ENCODE measurements around the gene UBASH3B. TPM values are rescaled to one million over a fixed set of nuclear protein-coding genes. Genes with fewer than 3 reads are reported as not detected.

The UBASH3B gene
- total RNA-seq, 1 donor from 2014 or later: 4.3 TPM

DNA sequence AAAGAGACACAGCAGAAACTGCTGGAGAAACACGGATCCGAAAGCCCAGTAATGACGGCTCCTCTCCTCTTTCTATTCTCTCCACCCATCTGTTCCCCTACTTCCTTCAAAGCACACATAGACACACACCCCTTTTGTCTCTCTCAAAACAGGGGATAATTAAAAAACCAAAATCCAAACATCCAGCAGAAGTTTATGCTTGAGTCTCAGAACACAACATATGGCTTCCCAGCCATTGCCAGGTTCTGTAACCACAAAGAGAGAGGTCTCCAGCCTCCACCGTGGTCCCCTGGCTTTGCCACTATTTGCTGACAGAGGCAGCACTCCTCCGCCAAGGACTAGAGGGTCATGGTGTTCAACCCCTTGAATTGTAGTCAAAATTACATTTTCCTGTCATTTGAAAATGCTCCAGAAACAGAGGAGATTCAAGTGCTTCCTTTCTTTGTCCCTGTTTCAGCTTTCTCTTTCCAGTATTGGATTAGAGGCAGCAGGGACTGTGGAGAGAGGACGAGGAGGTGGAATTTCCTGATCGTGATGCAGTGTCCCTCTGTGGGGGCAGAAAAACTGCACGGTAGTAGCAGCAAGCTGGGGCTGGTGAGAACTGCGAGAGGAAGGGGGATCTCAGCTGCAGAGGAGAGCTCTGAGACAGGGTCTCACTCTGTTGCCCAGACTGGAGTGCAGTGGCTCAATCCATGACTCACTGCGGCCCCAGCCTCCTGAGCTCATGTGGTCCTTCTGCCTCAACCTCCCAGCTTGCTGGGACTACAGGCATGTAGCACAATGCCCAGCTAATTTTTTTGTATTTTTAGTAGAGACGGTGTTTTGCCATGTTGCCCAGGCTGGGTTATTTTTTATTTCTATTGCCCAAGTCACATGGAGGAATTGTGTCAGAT is 60.3 kb downstream of the UBASH3B start:
- CTCF ChIA-PET: interaction anchor here (0.8 to 1.3 kb wide), 2 partner anchors 25 to 136 kb away, joined by 3 read pairs; no protein-coding TSS in a partner anchor
- H3K36me3 Mint-ChIP-seq (ENCODE audit: low read depth): no peaks in the 10 kb centered on the region
- ATAC-seq (ENCODE audit: low read depth): no peak

DNA sequence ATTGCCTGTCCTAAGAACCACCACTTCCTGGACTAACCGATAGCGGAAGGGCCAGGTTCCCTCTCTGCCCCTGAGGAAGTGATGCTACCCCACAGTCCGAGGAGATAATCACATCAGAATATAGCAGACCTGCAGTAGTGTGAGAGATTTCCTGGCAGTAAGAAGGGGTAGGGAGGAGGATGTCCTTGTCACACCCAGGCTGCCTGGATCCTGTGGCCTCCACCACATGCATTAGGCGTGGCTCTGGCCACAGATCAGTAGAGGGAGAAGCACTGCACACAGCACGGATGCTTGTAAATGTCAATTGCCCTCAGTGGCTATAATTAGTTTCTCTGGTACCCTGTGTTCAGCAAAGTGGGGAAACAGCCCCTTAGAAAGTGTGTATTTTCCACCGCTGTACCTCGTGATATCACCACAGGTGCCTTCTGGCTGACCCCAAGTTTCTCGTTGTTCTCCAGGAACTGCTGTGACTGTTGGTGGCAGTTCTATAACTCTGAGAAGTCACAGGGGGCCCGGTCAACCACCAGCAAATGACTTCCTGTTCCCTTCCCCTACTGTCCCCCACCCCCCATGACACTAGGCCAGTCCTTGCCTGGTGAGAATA is 61.8 kb downstream of the UBASH3B start:
- DNase-seq (peak; percentile 38), ATAC-seq (ENCODE audit: low read depth) (peak; percentile 69)
- POLR2A ChIA-PET: interaction anchor here (0.6 to 4.6 kb wide), 5 partner anchors 10 to 345 kb away, joined by 4 to 16 read pairs (median 7); partner anchors contain the start of gene HSPA8
- intact Hi-C loops (cut with micrococcal nuclease): loop anchor here (1.0 to 10.0 kb wide), 4 partner anchors 20 to 347 kb away; partner anchors contain the start of gene HSPA8
- H3K9me3 Mint-ChIP-seq: no peaks in the 10 kb centered on the region
- peak overlapping the region; percentile 80 for H3K27ac Mint-ChIP-seq
- no peaks in the 10 kb centered on the region for H3K36me3 Mint-ChIP-seq (ENCODE audit: low read depth)
- CTCF ChIA-PET: no interaction called here
- peaks cover 2% of the 10 kb centered on the region for H3K27me3 Mint-ChIP-seq
- TF ChIP-seq, protein P1, sequence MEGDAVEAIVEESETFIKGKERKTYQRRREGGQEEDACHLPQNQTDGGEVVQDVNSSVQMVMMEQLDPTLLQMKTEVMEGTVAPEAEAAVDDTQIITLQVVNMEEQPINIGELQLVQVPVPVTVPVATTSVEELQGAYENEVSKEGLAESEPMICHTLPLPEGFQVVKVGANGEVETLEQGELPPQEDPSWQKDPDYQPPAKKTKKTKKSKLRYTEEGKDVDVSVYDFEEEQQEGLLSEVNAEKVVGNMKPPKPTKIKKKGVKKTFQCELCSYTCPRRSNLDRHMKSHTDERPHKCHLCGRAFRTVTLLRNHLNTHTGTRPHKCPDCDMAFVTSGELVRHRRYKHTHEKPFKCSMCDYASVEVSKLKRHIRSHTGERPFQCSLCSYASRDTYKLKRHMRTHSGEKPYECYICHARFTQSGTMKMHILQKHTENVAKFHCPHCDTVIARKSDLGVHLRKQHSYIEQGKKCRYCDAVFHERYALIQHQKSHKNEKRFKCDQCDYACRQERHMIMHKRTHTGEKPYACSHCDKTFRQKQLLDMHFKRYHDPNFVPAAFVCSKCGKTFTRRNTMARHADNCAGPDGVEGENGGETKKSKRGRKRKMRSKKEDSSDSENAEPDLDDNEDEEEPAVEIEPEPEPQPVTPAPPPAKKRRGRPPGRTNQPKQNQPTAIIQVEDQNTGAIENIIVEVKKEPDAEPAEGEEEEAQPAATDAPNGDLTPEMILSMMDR (IDR thresholded peaks at IDR 0.05): no peak
- peak overlapping the region; percentile 47 for H3K4me3 Mint-ChIP-seq
- peaks cover 83% of the 10 kb centered on the region for H3K4me1 Mint-ChIP-seq

More for the DNA sequence above, 60.3 kb downstream of the UBASH3B start:
- H3K27ac Mint-ChIP-seq: peak overlapping the region; percentile 38
- intact Hi-C loops (cut with micrococcal nuclease): loop anchor here (2.0 to 10.0 kb wide), 2 partner anchors 13 to 349 kb away; partner anchors contain the start of gene HSPA8
- no peak for DNase-seq
- peaks cover 85% of the 10 kb centered on the region for H3K4me1 Mint-ChIP-seq
- H3K4me3 Mint-ChIP-seq: no peak overlapping the region
- POLR2A ChIA-PET: interaction anchor here (0.6 to 4.6 kb wide), 4 partner anchors 11 to 60 kb away, joined by 4 to 16 read pairs (median 6); partner anchors contain the start of gene UBASH3B
- TF ChIP-seq, protein P1 (IDR thresholded peaks at IDR 0.05): no peak
- no peaks in the 10 kb centered on the region for H3K9me3 Mint-ChIP-seq
- no peaks in the 10 kb centered on the region for H3K27me3 Mint-ChIP-seq

GRCh38 chr11:122720107-122720881 is 64.8 kb downstream of the UBASH3B start:
- CTCF ChIA-PET: interaction anchor here (0.9 to 1.8 kb wide), 2 partner anchors 35 to 36 kb away, joined by 3 to 5 read pairs; no protein-coding TSS in a partner anchor
- TF ChIP-seq, protein P1 (IDR thresholded peaks at IDR 0.05): no peak
- H3K4me3 Mint-ChIP-seq: no peak overlapping the region
- no peaks in the 10 kb centered on the region for H3K9me3 Mint-ChIP-seq
- DNase-seq (no peak), ATAC-seq (ENCODE audit: low read depth) (no peak)
- H3K27ac Mint-ChIP-seq: no peak overlapping the region
- no peaks in the 10 kb centered on the region for H3K36me3 Mint-ChIP-seq (ENCODE audit: low read depth)
- H3K27me3 Mint-ChIP-seq: peaks cover 6% of the 10 kb centered on the region
- POLR2A ChIA-PET: no interaction called here
- peaks cover 67% of the 10 kb centered on the region for H3K4me1 Mint-ChIP-seq
- intact Hi-C loops (cut with micrococcal nuclease): no loop called here

DNA sequence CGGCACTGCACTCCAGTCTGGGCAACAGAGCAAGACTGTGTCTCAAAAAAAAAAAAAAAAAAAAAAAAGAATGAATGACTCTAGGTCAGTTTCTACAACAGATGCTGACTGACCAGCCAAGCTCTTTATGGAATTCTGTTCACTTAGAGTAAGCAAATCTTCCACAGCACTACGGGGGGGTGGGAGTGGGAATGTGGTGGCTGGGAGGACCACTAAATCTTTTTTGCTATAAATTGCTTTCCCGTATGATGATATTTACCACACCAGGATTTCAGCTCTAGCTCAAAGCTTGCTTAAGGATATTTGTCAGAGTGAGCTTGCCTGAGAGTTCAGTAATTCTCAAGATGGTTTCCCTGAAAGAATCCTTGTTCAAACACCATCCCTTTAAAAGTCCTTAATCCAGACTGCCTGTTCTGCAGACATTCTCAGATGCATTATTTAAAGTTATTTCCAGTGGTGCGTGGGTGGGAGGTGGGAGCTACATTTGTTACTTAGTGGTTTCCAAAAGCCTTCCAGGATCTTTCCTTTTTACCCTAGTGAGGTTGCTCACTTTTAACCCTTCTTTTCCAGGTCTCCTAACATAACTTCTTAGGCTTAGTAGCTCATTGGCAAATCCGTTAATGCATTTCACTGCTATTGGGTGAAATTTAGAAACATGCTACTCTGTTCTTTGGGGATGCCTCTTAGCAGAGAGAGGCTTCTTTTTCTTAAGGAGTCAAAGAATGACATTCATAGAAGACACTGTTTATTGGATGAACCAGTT is 65.9 kb downstream of the UBASH3B start:
- no peak for DNase-seq
- Mint-ChIP-seq H3K9me3 (no peaks in the 10 kb centered on the region), H3K27me3 (peaks cover 6% of the 10 kb centered on the region), H3K36me3 (ENCODE audit: low read depth) (no peaks in the 10 kb centered on the region), H3K27ac (no peak overlapping the region), H3K4me3 (no peak overlapping the region), H3K4me1 (peaks cover 62% of the 10 kb centered on the region)
- intact Hi-C loops (cut with micrococcal nuclease): no loop called here
- CTCF ChIA-PET: interaction anchor here (1.6 to 1.8 kb wide), 2 partner anchors 30 to 35 kb away, joined by 3 to 5 read pairs; no protein-coding TSS in a partner anchor
- TF ChIP-seq, protein P1 (IDR thresholded peaks at IDR 0.05): no peak
- no peak for ATAC-seq (ENCODE audit: low read depth)
- POLR2A ChIA-PET: interaction anchor here (1.7 kb wide), 1 partner anchor 24 kb away, joined by 4 read pairs; no protein-coding TSS in a partner anchor

All from activated B cell treated with CpG ODN at 0.5 μM for 24 hours (primary cell).